Muscle of leg (tissue), 11 donors: ENCODE measurements around the gene CCDC167. TPM values are rescaled to one million over a fixed set of nuclear protein-coding genes. Genes with fewer than 3 reads are reported as not detected.
"Not testable (repeated sequence)": the region's sequence is repeated elsewhere in the genome, so short reads cannot be mapped to it uniquely, and the experiment has no call there.

Source experiments
- DNase-seq: peaks from one replicate; pipeline ENCODE4 v3.0.0; 2013
- H3K27ac ChIP-seq: one replicate; pipeline ENCODE4 v1.5.1; 2013; ENCODE audit warnings: mild to moderate bottlenecking, low read length, control low read depth
- H3K27me3 ChIP-seq: one replicate; pipeline ENCODE4 v1.6.1; 2013; ENCODE audit warnings: low read length; ENCODE audit not compliant: control insufficient read depth, insufficient read depth
- H3K36me3 ChIP-seq: one replicate; pipeline ENCODE4 v1.6.1; 2013; ENCODE audit warnings: low read length; ENCODE audit not compliant: control insufficient read depth, insufficient read depth
- H3K4me1 ChIP-seq: one replicate; pipeline ENCODE4 v1.6.1; 2013; ENCODE audit warnings: low read length; ENCODE audit not compliant: control insufficient read depth, insufficient read depth
- H3K4me3 ChIP-seq: one replicate; pipeline ENCODE4 v1.5.1; 2013; ENCODE audit warnings: low read length, control low read depth
- H3K9me3 ChIP-seq: replicated peaks from 2 replicates; pipeline ENCODE4 v1.6.1; 2013; ENCODE audit warnings: low read depth, low read length; ENCODE audit not compliant: control insufficient read depth
- WGBS: methylation state at CpG from one replicate; pipeline ENCODE4 v1.1.5; 2013; ENCODE audit warnings: missing lambda C conversion rate; ENCODE audit not compliant: insufficient coverage; 5-methylcytosine and 5-hydroxymethylcytosine counted together
- polyA plus RNA-seq, 8 donors: library from polyadenylated mRNA; unstranded; fragments of 120-200 nt; gene quantifications; one replicate each; pipeline versions ENCODE4 v1.2.1 to v1.2.3, GENCODE V29; 2013; ENCODE audit warnings: inconsistent platforms in 1 of 8, low replicate concordance in 1 of 8; ENCODE audit not compliant: insufficient read length in 8 of 8, insufficient read depth in 1 of 8
- total RNA-seq: library from RNA; stranded (reverse); fragments of 120-200 nt; gene quantifications from one replicate; pipeline ENCODE4 v1.2.4, GENCODE V29; 2013

The CCDC167 gene
- total and polyA plus RNA-seq, 9 donors = 19.0 to 34.3 (median 24.4) TPM

- peak overlapping the region; percentile 7 for H3K27ac ChIP-seq
- peaks cover 5% of the 10 kb centered on the region for H3K4me1 ChIP-seq
- WGBS = 87% methylated on average over 3 of the region's 10 CpGs
- H3K9me3 ChIP-seq = no peaks in the 10 kb centered on the region
- no peak for DNase-seq
- H3K4me3 ChIP-seq = no peak overlapping the region
- H3K36me3 ChIP-seq = no peaks in the 10 kb centered on the region
- peaks cover 3% of the 10 kb centered on the region for H3K27me3 ChIP-seq
These were observed 2.2 kb upstream of the CCDC167 start for GRCh38 chr6:37501632-37502491.

GRCh38 chr6:37500904-37501303 lies 1.2 kb upstream of the CCDC167 start:
- WGBS = 96% methylated on average over 4 of the region's 6 CpGs
- H3K4me3 ChIP-seq, H3K9me3 ChIP-seq, H3K4me1 ChIP-seq, H3K36me3 ChIP-seq, H3K27me3 ChIP-seq, DNase-seq, H3K27ac ChIP-seq: not testable (repeated sequence)

GRCh38 chr6:37500294-37500608 lies 558 bp upstream of the CCDC167 start:
- H3K9me3 ChIP-seq = no peaks in the 10 kb centered on the region
- WGBS = 80% methylated on average over 1 of the region's 4 CpGs
- DNase-seq = no peak
- no peak overlapping the region for H3K27ac ChIP-seq
- no peaks in the 10 kb centered on the region for H3K27me3 ChIP-seq
- H3K36me3 ChIP-seq = no peaks in the 10 kb centered on the region
- peaks cover 5% of the 10 kb centered on the region for H3K4me1 ChIP-seq
- H3K4me3 ChIP-seq = no peak overlapping the region

- H3K4me1 ChIP-seq = peaks cover 9% of the 10 kb centered on the region
- WGBS = 86% methylated on average over 4 of the region's 13 CpGs
- no peak overlapping the region for H3K27ac ChIP-seq
- H3K9me3 ChIP-seq = no peaks in the 10 kb centered on the region
- H3K4me3 ChIP-seq = no peak overlapping the region
- H3K27me3 ChIP-seq = no peaks in the 10 kb centered on the region
- DNase-seq = no peak
- H3K36me3 ChIP-seq = no peaks in the 10 kb centered on the region
These were observed 2.5 kb downstream of the CCDC167 start for GRCh38 chr6:37496951-37497885.

GRCh38 chr6:37495244-37495934 lies 4.3 kb downstream of the CCDC167 start:
- no peaks in the 10 kb centered on the region for H3K36me3 ChIP-seq

GRCh38 chr6:37493661-37493995 lies 6.1 kb downstream of the CCDC167 start:
- H3K4me3 ChIP-seq = no peak overlapping the region
- no peaks in the 10 kb centered on the region for H3K36me3 ChIP-seq
- no peak overlapping the region for H3K27ac ChIP-seq
- DNase-seq = no peak
- peaks cover 29% of the 10 kb centered on the region for H3K4me1 ChIP-seq
- H3K27me3 ChIP-seq = no peaks in the 10 kb centered on the region
- no peaks in the 10 kb centered on the region for H3K9me3 ChIP-seq
- WGBS = 84% methylated on average over 9 of the region's 9 CpGs

More at GRCh38 chr6:37495244-37495934, 4.3 kb downstream of the CCDC167 start:
- no CpG with 5 or more reads among the region's 4 CpGs for WGBS
- peaks cover 24% of the 10 kb centered on the region for H3K4me1 ChIP-seq
- H3K27me3 ChIP-seq = no peaks in the 10 kb centered on the region
- DNase-seq = no peak
- H3K4me3 ChIP-seq = no peak overlapping the region
- H3K9me3 ChIP-seq = no peaks in the 10 kb centered on the region
- H3K27ac ChIP-seq = no peak overlapping the region

GRCh38 chr6:37492991-37493660 lies 6.6 kb downstream of the CCDC167 start:
- no peak overlapping the region for H3K27ac ChIP-seq
- no peak overlapping the region for H3K4me3 ChIP-seq
- DNase-seq = no peak
- H3K27me3 ChIP-seq = no peaks in the 10 kb centered on the region
- 50% methylated on average over 27 of the region's 38 CpGs for WGBS
- H3K9me3 ChIP-seq = no peaks in the 10 kb centered on the region
- peaks cover 29% of the 10 kb centered on the region for H3K4me1 ChIP-seq
- no peaks in the 10 kb centered on the region for H3K36me3 ChIP-seq

- Histone ChIP-seq H3K36me3 (no peaks in the 10 kb centered on the region), H3K27ac (no peak overlapping the region), H3K4me1 (peaks cover 29% of the 10 kb centered on the region), H3K27me3 (no peaks in the 10 kb centered on the region), H3K4me3 (no peak overlapping the region), H3K9me3 (no peaks in the 10 kb centered on the region)
- 13% methylated on average over 1 of the region's 9 CpGs for WGBS
- no peak for DNase-seq
These were observed 7.3 kb downstream of the CCDC167 start for GRCh38 chr6:37492236-37492972.

GRCh38 chr6:37491830-37492208 lies 7.9 kb downstream of the CCDC167 start:
- WGBS = 100% methylated on average over 2 of the region's 5 CpGs
- H3K36me3 ChIP-seq = no peaks in the 10 kb centered on the region
- H3K9me3 ChIP-seq = no peaks in the 10 kb centered on the region
- no peak for DNase-seq
- no peak overlapping the region for H3K4me3 ChIP-seq
- H3K4me1 ChIP-seq = peaks cover 29% of the 10 kb centered on the region
- no peaks in the 10 kb centered on the region for H3K27me3 ChIP-seq
- H3K27ac ChIP-seq = no peak overlapping the region
